Hepatocyte (in vitro differentiated cells): Measurements from ENCODE around the gene CCDC60. TPM values are rescaled to one million over a fixed set of nuclear protein-coding genes. Genes with fewer than 3 reads are reported as not detected.

Source experiments
- DNase-seq: peaks from one replicate; pipeline ENCODE4 v3.0.0-alpha.2; 2016; ENCODE audit warnings: low spot score
- H2AFZ ChIP-seq: fragments of 200-600 bp; sonication (generic); 2 replicates; pipeline ENCODE4 v1.6.0; 2016; ENCODE audit warnings: antibody characterized with exemption, mild to moderate bottlenecking
- H3K27ac ChIP-seq: fragments of 200-600 bp; sonication (generic); 2 replicates; pipeline ENCODE4 v1.5.1; 2016; ENCODE audit warnings: mild to moderate bottlenecking
- H3K27me3 ChIP-seq: fragments of 200-600 bp; sonication (generic); 2 replicates; pipeline ENCODE4 v1.6.1; 2016
- H3K36me3 ChIP-seq: fragments of 200-600 bp; sonication (generic); replicated peaks from 2 replicates; pipeline ENCODE4 v1.5.1; 2016; ENCODE audit warnings: low read depth; ENCODE audit not compliant: insufficient read depth
- H3K4me1 ChIP-seq: fragments of 200-600 bp; sonication (generic); 2 replicates; pipeline ENCODE4 v1.5.1; 2016; ENCODE audit warnings: mild to moderate bottlenecking, moderate library complexity; ENCODE audit not compliant: insufficient read depth
- H3K4me2 ChIP-seq: fragments of 200-600 bp; sonication (generic); 2 replicates; pipeline ENCODE4 v1.6.0; 2016
- H3K4me3 ChIP-seq: fragments of 200-600 bp; sonication (generic); 2 replicates; pipeline ENCODE4 v1.5.1; 2016; ENCODE audit warnings: mild to moderate bottlenecking
- H3K79me2 ChIP-seq: fragments of 200-600 bp; sonication (generic); 2 replicates; pipeline ENCODE4 v1.6.0; 2017; ENCODE audit warnings: mild to moderate bottlenecking
- H3K9me2 ChIP-seq: fragments of 200-600 bp; sonication (generic); replicated peaks from 2 replicates; pipeline ENCODE4 v1.6.0; 2017; ENCODE audit warnings: mild to moderate bottlenecking; ENCODE audit not compliant: insufficient read depth
- H3K9me3 ChIP-seq: fragments of 200-600 bp; sonication (generic); 2 replicates; pipeline ENCODE4 v1.5.1; 2016; ENCODE audit warnings: low read depth, mild to moderate bottlenecking
- H4K20me1 ChIP-seq: fragments of 200-600 bp; sonication (generic); 2 replicates; pipeline ENCODE4 v1.6.0; 2016; ENCODE audit warnings: mild to moderate bottlenecking; ENCODE audit not compliant: insufficient read depth, poor library complexity, severe bottlenecking
- CTCF ChIP-seq: fragments of 200-600 bp; sonication (generic); IDR thresholded peaks from 2 replicates; pipeline ENCODE4 v1.5.1; 2016; ENCODE audit warnings: antibody characterized with exemption, mild to moderate bottlenecking; ENCODE audit not compliant: poor library complexity
- EZH2 ChIP-seq: fragments of 200-600 bp; sonication (generic); IDR thresholded peaks from 2 replicates; pipeline ENCODE4 v1.6.1; 2016; ENCODE audit warnings: antibody characterized with exemption, mild to moderate bottlenecking, borderline replicate concordance
- EZH2phosphoT487 ChIP-seq: fragments of 200-600 bp; sonication (generic); IDR thresholded peaks from one replicate; pipeline ENCODE4 v1.6.1; 2018; ENCODE audit warnings: antibody characterized with exemption, mild to moderate bottlenecking, low read depth, moderate library complexity; ENCODE audit not compliant: unreplicated experiment, severe bottlenecking
- WGBS: methylation state at CpG from one replicate; pipeline ENCODE4 v1.1.6; 2016; ENCODE audit warnings: low lambda C conversion rate; ENCODE audit errors: missing lambda C conversion rate; 5-methylcytosine and 5-hydroxymethylcytosine counted together
- polyA plus RNA-seq: library from polyadenylated mRNA; unstranded; fragments of >200 nt; fragmentation: Nextera tagmentation; extraction: Ambion mirVana; gene quantifications from 2 replicates; pipeline ENCODE4 v1.2.1, GENCODE V29; 2016
- total RNA-seq: library from RNA; depleted of rRNA; stranded (reverse); fragments of >200 nt; gene quantifications from 2 replicates; pipeline ENCODE4 v1.2.3, GENCODE V29; 2014

The CCDC60 gene
- total and polyA plus RNA-seq, 2 experiments from 2014 or later = 0.47 TPM; not detected in 1

- no peak overlapping the region for H3K4me2 ChIP-seq
- no peaks in the 10 kb centered on the region for H3K9me3 ChIP-seq
- 80% methylated on average over 2 of the region's 2 CpGs for WGBS
- no peaks in the 10 kb centered on the region for H4K20me1 ChIP-seq
- no peak overlapping the region for H2AFZ ChIP-seq
- H3K9me2 ChIP-seq = no peaks in the 10 kb centered on the region
- H3K27me3 ChIP-seq = peaks cover 24% of the 10 kb centered on the region
- DNase-seq = no peak
- no peaks in the 10 kb centered on the region for H3K79me2 ChIP-seq
- TF ChIP-seq EZH2phosphoT487 (no peak), EZH2 (no peak), CTCF (no peak)
- no peak overlapping the region for H3K4me3 ChIP-seq
- H3K4me1 ChIP-seq = no peaks in the 10 kb centered on the region
- H3K27ac ChIP-seq = no peak overlapping the region
- no peaks in the 10 kb centered on the region for H3K36me3 ChIP-seq
These were observed 166.5 kb downstream of the CCDC60 start for GRCh38 chr12:119501052-119501451.

GRCh38 chr12:119505001-119505400 is 170.5 kb downstream of the CCDC60 start:
- no peak for TF ChIP-seq EZH2phosphoT487
- TF ChIP-seq EZH2 = no peak
- TF ChIP-seq CTCF = no peak
- DNase-seq = no peak
- Histone ChIP-seq H3K79me2 (no peaks in the 10 kb centered on the region), H3K9me3 (no peaks in the 10 kb centered on the region), H3K36me3 (no peaks in the 10 kb centered on the region), H3K27me3 (peaks cover under 1% of the 10 kb centered on the region), H3K9me2 (no peaks in the 10 kb centered on the region), H3K4me1 (no peaks in the 10 kb centered on the region), H3K4me2 (no peak overlapping the region), H2AFZ (no peak overlapping the region), H3K27ac (no peak overlapping the region), H4K20me1 (no peaks in the 10 kb centered on the region), H3K4me3 (no peak overlapping the region)
- WGBS = 84% methylated on average over 6 of the region's 6 CpGs

- no peak overlapping the region for H3K4me2 ChIP-seq
- no peaks in the 10 kb centered on the region for H3K79me2 ChIP-seq
- H4K20me1 ChIP-seq = no peaks in the 10 kb centered on the region
- no peaks in the 10 kb centered on the region for H3K27me3 ChIP-seq
- no peak overlapping the region for H3K27ac ChIP-seq
- DNase-seq = peak; percentile 48
- H3K36me3 ChIP-seq = no peaks in the 10 kb centered on the region
- no peaks in the 10 kb centered on the region for H3K9me2 ChIP-seq
- no peak overlapping the region for H2AFZ ChIP-seq
- no peaks in the 10 kb centered on the region for H3K4me1 ChIP-seq
- no peaks in the 10 kb centered on the region for H3K9me3 ChIP-seq
- TF ChIP-seq CTCF = no peak
- TF ChIP-seq EZH2 = no peak
- no peak for TF ChIP-seq EZH2phosphoT487
- H3K4me3 ChIP-seq = no peak overlapping the region
- 34% methylated on average over 8 of the region's 8 CpGs for WGBS
These were observed 178.4 kb downstream of the CCDC60 start for GRCh38 chr12:119512772-119513497.
